BLaER1 (cell line): ENCODE results near the gene CLEC3B.
A peak's percentile ranks its signal among the peaks of the same experiment; 100 is the strongest.

Experiments
- H3K27ac ChIP-seq: shearing (Covaris generic); formaldehyde crosslinking; 2 replicates; pipeline ENCODE4 v1.8.1; 2022
- H3K27me3 ChIP-seq: shearing (Covaris generic); formaldehyde crosslinking; 2 replicates; pipeline ENCODE4 v1.8.1; 2022
- H3K36me3 ChIP-seq: shearing (Covaris generic); formaldehyde crosslinking; 2 replicates; pipeline ENCODE4 v1.8.1; 2022
- H3K4me1 ChIP-seq: shearing (Covaris generic); formaldehyde crosslinking; 2 replicates; pipeline ENCODE4 v1.8.1; 2022
- H3K4me2 ChIP-seq: shearing (Covaris generic); formaldehyde crosslinking; 2 replicates; pipeline ENCODE4 v1.8.1; 2022
- H3K4me3 ChIP-seq: shearing (Covaris generic); formaldehyde crosslinking; 2 replicates; pipeline ENCODE4 v1.8.1; 2022
- H3K9ac ChIP-seq: shearing (Covaris generic); formaldehyde crosslinking; 2 replicates; pipeline ENCODE4 v1.8.1; 2022
- H3K9me3 ChIP-seq: shearing (Covaris generic); formaldehyde crosslinking; 2 replicates; pipeline ENCODE4 v1.8.1; 2022
- H4K20me1 ChIP-seq: shearing (Covaris generic); formaldehyde crosslinking; 2 replicates; pipeline ENCODE4 v1.8.1; 2022
- Cebpa-rat ChIP-seq: shearing (Covaris generic); IDR thresholded peaks from 2 replicates; pipeline ENCODE4 v1.8.1; 2022

Gene CLEC3B

GRCh38 chr3:45002139-45002660 is 23.9 kb upstream of the CLEC3B start:
- H4K20me1 ChIP-seq: no peaks in the 10 kb centered on the region
- no peak for TF ChIP-seq Cebpa-rat
- H3K4me1 ChIP-seq: no peaks in the 10 kb centered on the region
- H3K36me3 ChIP-seq: peaks cover 95% of the 10 kb centered on the region
- no peak overlapping the region for H3K4me3 ChIP-seq
- no peak overlapping the region for H3K9ac ChIP-seq
- no peak overlapping the region for H3K27ac ChIP-seq
- H3K27me3 ChIP-seq: no peaks in the 10 kb centered on the region
- peaks cover 20% of the 10 kb centered on the region for H3K9me3 ChIP-seq
- H3K4me2 ChIP-seq: no peak overlapping the region

GRCh38 chr3:45002720-45003119 is 23.4 kb upstream of the CLEC3B start:
- Histone ChIP-seq H3K4me2 (no peak overlapping the region), H3K36me3 (peaks cover 95% of the 10 kb centered on the region), H3K9me3 (peaks cover 20% of the 10 kb centered on the region), H3K27ac (no peak overlapping the region), H3K4me1 (no peaks in the 10 kb centered on the region), H3K27me3 (no peaks in the 10 kb centered on the region), H4K20me1 (no peaks in the 10 kb centered on the region), H3K9ac (no peak overlapping the region), H3K4me3 (no peak overlapping the region)
- TF ChIP-seq Cebpa-rat: no peak

- no peak for TF ChIP-seq Cebpa-rat
- no peaks in the 10 kb centered on the region for H3K4me1 ChIP-seq
- H3K4me2 ChIP-seq: no peak overlapping the region
- no peaks in the 10 kb centered on the region for H4K20me1 ChIP-seq
- H3K4me3 ChIP-seq: no peak overlapping the region
- H3K9ac ChIP-seq: no peak overlapping the region
- H3K27ac ChIP-seq: no peak overlapping the region
- H3K9me3 ChIP-seq: peaks cover 20% of the 10 kb centered on the region
- H3K36me3 ChIP-seq: peaks cover 95% of the 10 kb centered on the region
- H3K27me3 ChIP-seq: no peaks in the 10 kb centered on the region
Observed at GRCh38 chr3:45003406-45003805, 22.7 kb upstream of the CLEC3B start.

- H3K9ac ChIP-seq: no peak overlapping the region
- no peak for TF ChIP-seq Cebpa-rat
- H3K4me1 ChIP-seq: no peaks in the 10 kb centered on the region
- no peak overlapping the region for H3K4me2 ChIP-seq
- no peaks in the 10 kb centered on the region for H4K20me1 ChIP-seq
- H3K27ac ChIP-seq: no peak overlapping the region
- H3K9me3 ChIP-seq: peaks cover 20% of the 10 kb centered on the region
- H3K36me3 ChIP-seq: peaks cover 95% of the 10 kb centered on the region
- H3K27me3 ChIP-seq: no peaks in the 10 kb centered on the region
- no peak overlapping the region for H3K4me3 ChIP-seq
Observed at GRCh38 chr3:45003859-45004258, 22.2 kb upstream of the CLEC3B start.

- H3K9ac ChIP-seq: no peak overlapping the region
- peaks cover 10% of the 10 kb centered on the region for H3K4me1 ChIP-seq
- H3K4me3 ChIP-seq: no peak overlapping the region
- H3K36me3 ChIP-seq: peaks cover 95% of the 10 kb centered on the region
- H4K20me1 ChIP-seq: no peaks in the 10 kb centered on the region
- H3K4me2 ChIP-seq: no peak overlapping the region
- H3K27me3 ChIP-seq: no peaks in the 10 kb centered on the region
- TF ChIP-seq Cebpa-rat: no peak
- H3K27ac ChIP-seq: no peak overlapping the region
- peaks cover 20% of the 10 kb centered on the region for H3K9me3 ChIP-seq
Observed at GRCh38 chr3:45007091-45007490, 19.0 kb upstream of the CLEC3B start.

GRCh38 chr3:45008117-45008516 is 18.0 kb upstream of the CLEC3B start:
- Histone ChIP-seq H4K20me1 (no peaks in the 10 kb centered on the region), H3K4me3 (no peak overlapping the region), H3K4me1 (peaks cover 13% of the 10 kb centered on the region), H3K27me3 (no peaks in the 10 kb centered on the region), H3K9me3 (peaks cover 20% of the 10 kb centered on the region), H3K27ac (no peak overlapping the region), H3K36me3 (peaks cover 95% of the 10 kb centered on the region), H3K9ac (no peak overlapping the region), H3K4me2 (no peak overlapping the region)
- no peak for TF ChIP-seq Cebpa-rat

- H3K4me1 ChIP-seq: peaks cover 13% of the 10 kb centered on the region
- no peak for TF ChIP-seq Cebpa-rat
- H3K27ac ChIP-seq: no peak overlapping the region
- no peak overlapping the region for H3K4me3 ChIP-seq
- no peak overlapping the region for H3K4me2 ChIP-seq
- no peak overlapping the region for H3K9ac ChIP-seq
- no peaks in the 10 kb centered on the region for H4K20me1 ChIP-seq
- peaks cover 7% of the 10 kb centered on the region for H3K9me3 ChIP-seq
- H3K27me3 ChIP-seq: no peaks in the 10 kb centered on the region
- H3K36me3 ChIP-seq: peaks cover 94% of the 10 kb centered on the region
Observed at GRCh38 chr3:45009868-45010267, 16.2 kb upstream of the CLEC3B start.

GRCh38 chr3:45010811-45011333 is 15.2 kb upstream of the CLEC3B start:
- no peak overlapping the region for H3K4me3 ChIP-seq
- H3K27me3 ChIP-seq: no peaks in the 10 kb centered on the region
- no peak for TF ChIP-seq Cebpa-rat
- H3K4me1 ChIP-seq: peaks cover 13% of the 10 kb centered on the region
- H3K9me3 ChIP-seq: no peaks in the 10 kb centered on the region
- H4K20me1 ChIP-seq: no peaks in the 10 kb centered on the region
- no peak overlapping the region for H3K27ac ChIP-seq
- H3K36me3 ChIP-seq: peaks cover 93% of the 10 kb centered on the region
- H3K4me2 ChIP-seq: no peak overlapping the region
- H3K9ac ChIP-seq: no peak overlapping the region

GRCh38 chr3:45011756-45012508 is 14.2 kb upstream of the CLEC3B start:
- 0 out of 2 replicates have a peak overlapping the region, but pooled peaks have one; percentile 23 for H3K27ac ChIP-seq
- H3K4me3 ChIP-seq: no peak overlapping the region
- no peaks in the 10 kb centered on the region for H4K20me1 ChIP-seq
- TF ChIP-seq Cebpa-rat: no peak
- no peaks in the 10 kb centered on the region for H3K27me3 ChIP-seq
- H3K9me3 ChIP-seq: no peaks in the 10 kb centered on the region
- peaks cover 13% of the 10 kb centered on the region for H3K4me1 ChIP-seq
- H3K36me3 ChIP-seq: peaks cover 94% of the 10 kb centered on the region
- H3K4me2 ChIP-seq: peak overlapping the region; percentile 35; the same call in 1 of the 2 replicates
- H3K9ac ChIP-seq: no peak overlapping the region

GRCh38 chr3:45012577-45012976 is 13.5 kb upstream of the CLEC3B start:
- Histone ChIP-seq H3K9me3 (no peaks in the 10 kb centered on the region), H3K9ac (no peak overlapping the region), H4K20me1 (no peaks in the 10 kb centered on the region), H3K4me2 (no peak overlapping the region), H3K4me3 (no peak overlapping the region), H3K36me3 (peaks cover 88% of the 10 kb centered on the region), H3K27me3 (no peaks in the 10 kb centered on the region), H3K4me1 (peaks cover 18% of the 10 kb centered on the region), H3K27ac (no peak overlapping the region)
- TF ChIP-seq Cebpa-rat: no peak
